AML-193 (cell line): Measurements from ENCODE around the gene EIF3D.

Experiments used
- DNase-seq, 2 experiments: peaks; one replicate each; lab custom pipeline; 2025; lab: John Stamatoyannopoulos, UW

The EIF3D gene

GRCh38 chr22:36466258-36466657 is 62.7 kb downstream of the EIF3D start:
- DNase-seq: no peak

- DNase-seq: no peak
Measured at GRCh38 chr22:36465232-36466021, 63.5 kb downstream of the EIF3D start.

- DNase-seq: no peak
Measured at GRCh38 chr22:36464715-36465231, 64.2 kb downstream of the EIF3D start.

- no peak for DNase-seq
Measured at GRCh38 chr22:36463783-36464184, 65.2 kb downstream of the EIF3D start.

GRCh38 chr22:36461665-36462649 is 67.0 kb downstream of the EIF3D start:
- DNase-seq: no peak
